HepG2 (cell line): ENCODE measurements around the gene NELFB. TPM values are rescaled to one million over a fixed set of nuclear protein-coding genes. Genes with fewer than 3 reads are reported as not detected.

Experiments used
- AKAP8 ChIP-seq: sonication (generic); formaldehyde crosslinking; IDR thresholded peaks from 2 replicates; pipeline ENCODE4 v1.5.1; 2020; ENCODE audit warnings: mild to moderate bottlenecking, missing genetic modification reagents
- BATF2 ChIP-seq: sonication (generic); formaldehyde crosslinking; IDR thresholded peaks from 2 replicates; pipeline ENCODE4 v1.8.0; 2022; ENCODE audit warnings: mild to moderate bottlenecking, missing genetic modification reagents, moderate library complexity
- CBX1 ChIP-seq: IDR thresholded peaks from one replicate; pipeline ENCODE4 v1.6.1; 2016; ENCODE audit warnings: antibody characterized with exemption, low read depth
- CHD2 ChIP-seq: IDR thresholded peaks from 2 replicates; pipeline ENCODE4 v1.6.1; 2011; ENCODE audit warnings: low read depth, low read length, improper control_type of control experiment
- DDIT3 ChIP-seq: sonication (generic); formaldehyde crosslinking; IDR thresholded peaks from 2 replicates; pipeline ENCODE4 v1.4.0; 2020; ENCODE audit warnings: mild to moderate bottlenecking, missing genetic modification reagents
- DZIP1 ChIP-seq: sonication (generic); formaldehyde crosslinking; IDR thresholded peaks from 2 replicates; pipeline ENCODE4 v1.5.0; 2020; ENCODE audit warnings: mild to moderate bottlenecking, missing genetic modification reagents
- ELK4 ChIP-seq: sonication (generic); formaldehyde crosslinking; IDR thresholded peaks from 2 replicates; pipeline ENCODE4 v1.9.0; 2021; ENCODE audit warnings: missing genetic modification reagents, borderline replicate concordance
- KAT8 ChIP-seq: IDR thresholded peaks from 2 replicates; pipeline ENCODE4 v1.6.1; 2016; ENCODE audit warnings: missing genetic modification reagents, missing compliant biosample characterization
- KLF12 ChIP-seq: sonication (generic); formaldehyde crosslinking; IDR thresholded peaks from 2 replicates; pipeline ENCODE4 v1.4.0; 2020; ENCODE audit warnings: missing genetic modification reagents, borderline replicate concordance
- MTA1 ChIP-seq: sonication (generic); formaldehyde crosslinking; IDR thresholded peaks from 2 replicates; pipeline ENCODE4 v1.4.0; 2020; ENCODE audit warnings: missing genetic modification reagents, mild to moderate bottlenecking, borderline replicate concordance
- MXD4 ChIP-seq: IDR thresholded peaks from 2 replicates; pipeline ENCODE4 v1.6.1; 2016; ENCODE audit warnings: mild to moderate bottlenecking, missing biosample characterization, missing genetic modification reagents
- SMAD9 ChIP-seq: sonication (generic); formaldehyde crosslinking; IDR thresholded peaks from 2 replicates; pipeline ENCODE4 v1.5.1; 2020; ENCODE audit warnings: mild to moderate bottlenecking, missing genetic modification reagents
- TGIF2 ChIP-seq: IDR thresholded peaks from 2 replicates; pipeline ENCODE4 v1.6.1; 2016; ENCODE audit warnings: control low read depth, missing compliant biosample characterization
- YY1 ChIP-seq: IDR thresholded peaks from 2 replicates; pipeline ENCODE4 v1.6.1; 2011; ENCODE audit warnings: low read length, low read depth, moderate library complexity, mild to moderate bottlenecking; ENCODE audit not compliant: insufficient read depth, insufficient replicate concordance
- ZFY ChIP-seq: sonication (generic); formaldehyde crosslinking; IDR thresholded peaks from 2 replicates; pipeline ENCODE4 v1.4.0; 2020; ENCODE audit warnings: missing genetic modification reagents
- ZNF207 ChIP-seq: fragments of 450-650 bp; IDR thresholded peaks from 2 replicates; pipeline ENCODE4 v1.6.1; 2016; ENCODE audit warnings: antibody characterized with exemption, borderline replicate concordance
- ZNF24 ChIP-seq: fragments of 450-650 bp; IDR thresholded peaks from 2 replicates; pipeline ENCODE4 v1.6.1; 2017; ENCODE audit warnings: antibody characterized with exemption, mild to moderate bottlenecking
- ZNF512B ChIP-seq: sonication (generic); formaldehyde crosslinking; IDR thresholded peaks from 2 replicates; pipeline ENCODE4 v1.5.1; 2020; ENCODE audit warnings: missing genetic modification reagents, mild to moderate bottlenecking, borderline replicate concordance
- ZNF562 ChIP-seq: sonication (generic); formaldehyde crosslinking; IDR thresholded peaks from 2 replicates; pipeline ENCODE4 v1.8.0; 2022; ENCODE audit warnings: missing genetic modification reagents, borderline replicate concordance
- ZNF564 ChIP-seq: sonication (generic); formaldehyde crosslinking; IDR thresholded peaks from 2 replicates; pipeline ENCODE4 v1.8.1; 2023; ENCODE audit warnings: mild to moderate bottlenecking, missing genetic modification reagents
- ZNF724P ChIP-seq: sonication (generic); formaldehyde crosslinking; IDR thresholded peaks from 2 replicates; pipeline ENCODE4 v1.8.0; 2022; ENCODE audit warnings: missing genetic modification reagents, borderline replicate concordance
- ZNF761 ChIP-seq: sonication (generic); formaldehyde crosslinking; conservative IDR thresholded peaks from 2 replicates; pipeline ENCODE4 v1.4.0; 2020; ENCODE audit warnings: mild to moderate bottlenecking, missing genetic modification reagents
- ZNF891 ChIP-seq: sonication (generic); formaldehyde crosslinking; IDR thresholded peaks from 2 replicates; pipeline ENCODE4 v1.5.0; 2020; ENCODE audit warnings: mild to moderate bottlenecking, missing genetic modification reagents
- polyA plus RNA-seq, 8 experiments: library from polyadenylated mRNA; depleted of rRNA in 3 of 8; stranded (reverse) in 7 of 8; unstranded in 1 of 8; fragments of >200 nt; fragmentation: Illumina TruSeq in 4 of 8; extraction: Trizol in 4 of 8; gene quantifications; 2 replicates each; pipeline versions ENCODE4 v1.2.1 to v1.2.3, GENCODE V29; 2011 to 2016; ENCODE audit warnings: low read depth in 4 of 8, missing spikeins in 1 of 8, mixed read lengths in 1 of 8; ENCODE audit not compliant: insufficient read depth in 1 of 8
- total RNA-seq, 5 experiments: library from RNA; depleted of rRNA; stranded (reverse); fragments of >200 nt; fragmentation: Illumina TruSeq; extraction: Trizol; gene quantifications; 2 replicates each; pipeline ENCODE4 v1.2.3, GENCODE V29; 2016; ENCODE audit warnings: low read depth in 1 of 5

NELFB gene
- total and polyA plus RNA-seq, 2 of the 13 experiments (the other 11 are each of a cell fraction or from before 2014, with no cell fraction given): 26.5 to 45.8 TPM

GRCh38 chr9:137223078-137223970, 31.8 kb upstream of the NELFB start (continued):
- TF ChIP-seq AKAP8 (CRISPR knock-in tag): peak; percentile 79
- TF ChIP-seq ELK4 (CRISPR knock-in tag): no peak
- TF ChIP-seq DDIT3 (CRISPR knock-in tag): no peak
- TF ChIP-seq YY1: peak; percentile 84
- no peak; the same call in 1 of the 2 replicates for TF ChIP-seq MXD4 (CRISPR knock-in tag)
- TF ChIP-seq ZNF891 (CRISPR knock-in tag): no peak
- no peak for TF ChIP-seq ZNF761 (CRISPR knock-in tag)
- TF ChIP-seq ZNF724P (CRISPR knock-in tag): no peak
- 0 out of 2 replicates have a peak, but pooled peaks have one; percentile 75 for TF ChIP-seq BATF2 (CRISPR knock-in tag)
- TF ChIP-seq KAT8 (CRISPR knock-in tag): peak; percentile 60
- TF ChIP-seq SMAD9: no peak
- peak; percentile 14; the same call in 1 of the 2 replicates for TF ChIP-seq KLF12 (CRISPR knock-in tag)
- no peak for TF ChIP-seq CHD2
- TF ChIP-seq ZNF562 (CRISPR knock-in tag): no peak
- TF ChIP-seq ZNF564 (CRISPR knock-in tag): no peak
- TF ChIP-seq ZNF24: no peak
- no peak for TF ChIP-seq CBX1
- no peak for TF ChIP-seq DZIP1 (CRISPR knock-in tag)
- no peak for TF ChIP-seq ZNF512B (CRISPR knock-in tag)
- TF ChIP-seq MTA1 (CRISPR knock-in tag): no peak; the same call in 1 of the 2 replicates
- no peak for TF ChIP-seq ZNF207
- peak; percentile 62 for TF ChIP-seq ZFY
- TF ChIP-seq TGIF2 (CRISPR knock-in tag): no peak
